K562 (cell line): ENCODE data around the gene DNAJC17. TPM values are rescaled to one million over a fixed set of nuclear protein-coding genes. Genes with fewer than 3 reads are reported as not detected.
A peak's percentile ranks its signal among the peaks of the same experiment; 100 is the strongest.

ENCODE experiments used
- ATAC-seq: fragments of 200-7000 bp; cut with Tn5 transposase; 3 replicates; pipeline ENCODE4 v1.9.1; 2020; ENCODE audit warnings: moderate library complexity
- BruUV-seq: library from RNA; stranded (reverse); fragments of 400-500 nt; replicated peaks from 2 replicates; lab custom pipeline; 2021; lab: Mats Ljungman, UMichigan
- CTCF ChIA-PET: fragments of 300-600 bp; formaldehyde crosslinking; extraction: SDS; loops from one replicate; lab custom pipeline; 2021; ENCODE audit warnings: low intra/inter-chr PET ratio; lab: Yijun Ruan, JAX
- POLR2A ChIA-PET: fragments of 300-600, 350-650 bp; sonication (Branson Sonifier 250); formaldehyde crosslinking; extraction: SDS; loops from one replicate; lab custom pipeline; 2021; ENCODE audit warnings: antibody characterized with exemption, inconsistent platforms; lab: Yijun Ruan, JAX
- DNase-seq, 4 experiments: peaks; one replicate each; pipeline versions ENCODE4 v3.0.0 to v3.0.0-alpha.2; 2011 to 2018; ENCODE audit warnings: low spot score in 3 of 4, mixed read lengths in 3 of 4; ENCODE audit errors: extremely low read depth in 1 of 4
- FAIRE-seq: peaks from 2 replicates; lab custom pipeline; 2011; peaks lifted over from hg19 to GRCh38; lab: Jason Lieb, UNC
- H2AFZ ChIP-seq: 2 replicates; pipeline ENCODE4 v1.6.0; 2011; ENCODE audit warnings: low read depth, low read length, control low read depth, inconsistent platforms
- H3K27ac ChIP-seq: fragments of 200-600 bp; 3 replicates; pipeline ENCODE4 v1.8.0; 2011; ENCODE audit warnings: low read depth, mild to moderate bottlenecking, control low read depth, inconsistent platforms, low read length, moderate library complexity, mixed read lengths; ENCODE audit errors: extremely low read depth
- H3K27me3 ChIP-seq, 2 experiments: fragments of 300-600 bp in 1 of 2; 2 replicates in 1 of 2; 3 replicates in 1 of 2; pipeline versions ENCODE4 v1.6.0 to v1.8.0; 2011; ENCODE audit warnings: inconsistent platforms in 2 of 2, low read length in 2 of 2, mild to moderate bottlenecking in 1 of 2, mixed read lengths in 1 of 2, moderate library complexity in 1 of 2; ENCODE audit not compliant: control insufficient read depth in 2 of 2, insufficient read depth in 2 of 2
- H3K36me3 ChIP-seq: fragments of 300-600 bp; 3 replicates; pipeline ENCODE4 v1.8.0; 2011; ENCODE audit warnings: mild to moderate bottlenecking, low read length, inconsistent platforms; ENCODE audit not compliant: control insufficient read depth, insufficient read depth
- H3K4me1 ChIP-seq, 2 experiments: fragments of 200-600 bp in 1 of 2; replicated peaks in 1 of 2; 2 replicates in 1 of 2; 3 replicates in 1 of 2; pipeline versions ENCODE4 v1.5.1 to v1.8.0; 2011; ENCODE audit warnings: inconsistent platforms in 2 of 2, low read length in 2 of 2, mild to moderate bottlenecking in 1 of 2, mixed read lengths in 1 of 2, moderate library complexity in 1 of 2; ENCODE audit not compliant: control insufficient read depth in 2 of 2, insufficient read depth in 2 of 2
- H3K4me2 ChIP-seq: 2 replicates; pipeline ENCODE4 v1.6.1; 2011; ENCODE audit warnings: low read length, control low read depth, inconsistent platforms, mixed read lengths; ENCODE audit not compliant: insufficient read depth
- H3K4me3 ChIP-seq: fragments of 200-600 bp; sonication (generic), shearing (Covaris generic); 2 replicates; pipeline ENCODE4 v1.5.1; 2016; ENCODE audit warnings: control low read depth, inconsistent platforms
- H3K79me2 ChIP-seq: fragments of 200-600 bp; 3 replicates; pipeline ENCODE4 v1.8.0; 2011; ENCODE audit warnings: low read length, inconsistent platforms; ENCODE audit not compliant: control insufficient read depth, insufficient read depth
- H3K9ac ChIP-seq, 2 experiments: 2 replicates each; pipeline versions ENCODE4 v1.6.0 to v1.6.1; 2011; ENCODE audit warnings: low read depth in 2 of 2, low read length in 2 of 2, control low read depth in 1 of 2, inconsistent platforms in 1 of 2, mild to moderate bottlenecking in 1 of 2, mixed read lengths in 1 of 2; ENCODE audit not compliant: insufficient read depth in 1 of 2
- H3K9me1 ChIP-seq: one replicate; pipeline ENCODE4 v1.6.0; 2011; ENCODE audit warnings: inconsistent platforms, mild to moderate bottlenecking, low read length, moderate library complexity; ENCODE audit not compliant: control insufficient read depth, insufficient read depth
- H3K9me3 ChIP-seq: replicated peaks from 2 replicates; pipeline ENCODE4 v1.5.1; 2011; ENCODE audit warnings: low read depth, low read length, inconsistent platforms; ENCODE audit not compliant: control insufficient read depth, insufficient read depth
- H4K20me1 ChIP-seq: replicated peaks from 2 replicates; pipeline ENCODE4 v1.6.1; 2011; ENCODE audit warnings: low read length, inconsistent platforms, mixed read lengths; ENCODE audit not compliant: control insufficient read depth, insufficient read depth
- ARID1B ChIP-seq: fragments of 450-650 bp; IDR thresholded peaks from 2 replicates; pipeline ENCODE4 v1.6.1; 2016; ENCODE audit warnings: antibody characterized with exemption, mild to moderate bottlenecking, inconsistent platforms
- CBFA2T3 ChIP-seq: fragments of 450-650 bp; IDR thresholded peaks from 2 replicates; pipeline ENCODE4 v1.6.1; 2017
- FOXJ3 ChIP-seq: sonication (generic); formaldehyde crosslinking; IDR thresholded peaks from 2 replicates; pipeline ENCODE4 v1.4.0; 2020; ENCODE audit warnings: mild to moderate bottlenecking, missing genetic modification reagents
- HNRNPK ChIP-seq: fragments of 200-400 bp; formaldehyde crosslinking; IDR thresholded peaks from one replicate; pipeline ENCODE4 v1.6.1; 2018; ENCODE audit warnings: mild to moderate bottlenecking, low read depth, low read length; ENCODE audit not compliant: poor library complexity, severe bottlenecking
- JUND ChIP-seq, 2 experiments: IDR thresholded peaks; 2 replicates in 1 of 2; 3 replicates in 1 of 2; pipeline ENCODE4 v1.6.1; 2011; ENCODE audit warnings: borderline replicate concordance in 2 of 2, low read depth in 2 of 2, low read length in 2 of 2, improper control_type of control experiment in 1 of 2, missing biosample characterization in 1 of 2, missing genetic modification characterization in 1 of 2, missing genetic modification reagents in 1 of 2
- L3MBTL2 ChIP-seq: fragments of 450-650 bp; IDR thresholded peaks from 2 replicates; pipeline ENCODE4 v1.6.1; 2016; ENCODE audit warnings: mild to moderate bottlenecking, moderate library complexity
- POLR2G ChIP-seq: fragments of 200-400 bp; formaldehyde crosslinking; IDR thresholded peaks from 2 replicates; pipeline ENCODE4 v1.6.1; 2017; ENCODE audit warnings: low read depth, mild to moderate bottlenecking, antibody characterized with exemption, low read length, moderate library complexity
- RBM39 ChIP-seq: fragments of 200-400 bp; formaldehyde crosslinking; optimal IDR thresholded peaks from 2 replicates; pipeline ENCODE3; 2018; ENCODE audit warnings: low read depth, low read length
- SMARCA5 ChIP-seq: fragments of 450-650 bp; IDR thresholded peaks from 2 replicates; pipeline ENCODE4 v1.6.1; 2016
- TBP ChIP-seq: optimal IDR thresholded peaks from 2 replicates; pipeline ENCODE3; 2011; ENCODE audit warnings: low read depth, low read length, improper control_type of control experiment
- TCF3 ChIP-seq: sonication (generic); formaldehyde crosslinking; IDR thresholded peaks from 2 replicates; pipeline ENCODE4 v1.4.0; 2020; ENCODE audit warnings: mild to moderate bottlenecking, missing genetic modification reagents
- XRCC4 ChIP-seq: IDR thresholded peaks from one replicate; pipeline ENCODE4 v1.6.1; 2011; ENCODE audit not compliant: insufficient read depth, insufficient read length; ENCODE audit errors: extremely low read depth
- ZNF551 ChIP-seq: fragments of 250-450 bp; sonication (Bioruptor Pico); IDR thresholded peaks from 2 replicates; pipeline ENCODE4 v1.5.0; 2021; ENCODE audit warnings: mild to moderate bottlenecking, moderate library complexity
- ZNF561 ChIP-seq: fragments of 450-650 bp; formaldehyde crosslinking; conservative IDR thresholded peaks from 2 replicates; pipeline ENCODE4 v1.4.0; 2020; ENCODE audit warnings: mild to moderate bottlenecking, moderate library complexity
- ZNF785 ChIP-seq: fragments of 250-450 bp; sonication (Bioruptor Pico); IDR thresholded peaks from 2 replicates; pipeline ENCODE4 v1.4.0; 2020; ENCODE audit warnings: mild to moderate bottlenecking
- WGBS: fragments of 100-300 bp; shearing (Covaris generic); methylation state at CpG from one replicate; pipeline ENCODE4 v1.1.6; 2016; ENCODE audit warnings: low coverage, mixed read lengths; ENCODE audit not compliant: insufficient coverage; ENCODE audit errors: missing lambda C conversion rate; 5-methylcytosine and 5-hydroxymethylcytosine counted together
- in situ Hi-C: fragments of 300-500 bp; cut with MboI; formaldehyde crosslinking; loops from 4 replicates; pipeline ENCODE4 v1.15.0; 2018; ENCODE audit warnings: inconsistent platforms, mixed read lengths
- intact Hi-C: fragments of 100-400 bp; cut with micrococcal nuclease; formaldehyde crosslinking; loops from 2 replicates; pipeline ENCODE4 v1.14.2; 2022
- polyA plus RNA-seq, 8 experiments: library from polyadenylated mRNA; depleted of rRNA in 4 of 8; stranded (reverse) in 5 of 8; unstranded in 3 of 8; fragments of >200 nt; fragmentation: Nextera tagmentation in 2 of 8; fragmentation: Illumina TruSeq in 1 of 8; extraction: Ambion mirVana in 2 of 8; extraction: Trizol in 1 of 8; gene quantifications; 2 replicates each; pipeline versions ENCODE4 v1.2.1 to v1.2.3, GENCODE V29; 2011 to 2014; ENCODE audit warnings: inconsistent platforms in 1 of 8, missing spikeins in 1 of 8
- total RNA-seq, 7 experiments: library from RNA; depleted of rRNA in 6 of 7; stranded (reverse); fragments of >200 nt in 6 of 7; fragmentation: Illumina TruSeq in 2 of 7; extraction: Trizol in 2 of 7; gene quantifications; 2 replicates each; pipeline versions ENCODE4 v1.2.1 to v1.2.3, GENCODE V29; 2011 to 2021; ENCODE audit warnings: low replicate concordance in 1 of 7
- TF ChIP-seq, protein P1 (sequence below): fragments of 450-650 bp; IDR thresholded peaks from 2 replicates; pipeline ENCODE4 v1.7.1; 2018; ENCODE audit warnings: mild to moderate bottlenecking, low read depth; ENCODE audit not compliant: partially characterized antibody
- TF ChIP-seq, protein P2 (sequence below): fragments of 250-450 bp; sonication (Bioruptor Pico); IDR thresholded peaks from 2 replicates; pipeline ENCODE4 v1.8.0; 2021; ENCODE audit warnings: mild to moderate bottlenecking, moderate library complexity

Gene DNAJC17
- total and polyA plus RNA-seq, 9 of the 15 experiments (the other 6 are each of a cell fraction or from before 2014, with no cell fraction given): 2.4 to 79.4 (median 44.2) TPM

DNA sequence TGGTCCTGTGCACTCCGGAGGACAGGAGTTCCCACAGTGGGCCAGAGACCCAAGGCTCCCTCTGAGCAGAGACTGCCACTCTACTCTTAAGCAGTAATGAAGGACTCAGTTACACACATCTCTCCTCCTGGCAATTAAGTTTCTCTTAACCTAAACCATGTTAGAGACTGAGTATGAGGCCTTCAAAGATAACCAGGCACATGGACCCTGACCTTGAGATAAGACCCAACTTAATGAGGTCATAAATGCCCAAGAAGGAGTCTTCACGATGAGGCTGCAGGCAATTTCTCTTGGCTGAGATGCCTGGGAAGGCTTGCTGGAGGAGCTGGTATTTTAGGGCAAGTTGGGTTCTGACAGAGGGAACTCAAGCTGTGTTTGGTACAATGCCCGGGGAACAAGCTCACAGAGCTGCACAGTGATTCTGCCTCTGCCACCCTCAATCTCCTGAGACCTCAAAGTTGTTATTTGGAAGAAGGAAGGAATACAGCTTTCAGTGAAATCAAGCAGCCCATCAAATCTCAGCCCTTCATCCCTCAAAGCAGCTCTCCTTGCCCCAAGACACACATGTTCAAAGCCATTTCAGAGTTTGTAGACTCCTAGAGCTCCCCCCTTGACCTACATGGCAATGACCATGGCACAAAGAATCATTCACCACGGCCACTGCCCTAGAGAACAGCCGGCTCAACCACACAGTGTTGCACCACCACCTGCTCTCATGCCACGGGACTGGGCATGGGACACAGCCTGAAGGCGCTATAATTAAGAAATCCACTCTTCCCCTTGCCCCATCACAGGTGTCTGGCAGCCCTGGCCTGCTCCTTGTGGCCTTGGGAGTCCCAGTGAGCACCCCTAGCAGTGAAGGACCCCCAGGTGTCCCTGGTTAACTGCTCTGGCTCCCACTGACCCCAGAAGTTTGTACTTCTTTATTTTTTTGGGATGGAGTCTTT, 59.3 kb downstream of the DNAJC17 start:
- no peaks in the 10 kb centered on the region for H3K27me3 ChIP-seq
- peak overlapping the region in 1 of 2 experiments; percentile 78; a peak in 1 of 4 replicates for H3K9ac ChIP-seq
- H3K4me2 ChIP-seq: peak overlapping the region; percentile 21; the same call in 1 of the 2 replicates
- intact Hi-C loops: loop anchor here (2.0 kb wide), 2 partner anchors 35 to 147 kb away; partner anchors contain the start of gene VPS18
- H3K9me3 ChIP-seq: no peaks in the 10 kb centered on the region
- H3K36me3 ChIP-seq: peaks cover 90% of the 10 kb centered on the region
- no peak overlapping the region for H2AFZ ChIP-seq
- H3K9me1 ChIP-seq: no peaks in the 10 kb centered on the region
- no TSS peak for BruUV-seq
- no peak overlapping the region for H3K4me3 ChIP-seq
- FAIRE-seq (peak; percentile 51), DNase-seq (peak in 1 of 4 experiments; percentile 53), ATAC-seq (no peak)
- peak overlapping the region; percentile 45; the same call in 2 of the 3 replicates for H3K27ac ChIP-seq
- 65% methylated on average over 7 of the region's 7 CpGs for WGBS
- peaks cover 8% of the 10 kb centered on the region; the same call in 1 of the 2 replicates for H4K20me1 ChIP-seq
- POLR2A ChIA-PET: interaction anchor here (0.7 to 3.0 kb wide), 9 partner anchors 8 to 235 kb away, joined by 3 to 9 read pairs (median 4); partner anchors contain the start of genes GCHFR and RPUSD2
- CTCF ChIA-PET: interaction anchor here (0.6 to 1.3 kb wide), 3 partner anchors 34 to 159 kb away, joined by 3 to 5 read pairs (median 5); no protein-coding TSS in a partner anchor
- peaks cover 61% of the 10 kb centered on the region for H3K79me2 ChIP-seq
- H3K4me1 ChIP-seq: peaks cover 55 to 61% of the 10 kb centered on the region in 2 experiments
- in situ Hi-C loops: no loop called here
- TF ChIP-seq RBM39 (no peak), HNRNPK (no peak), POLR2G (peak; percentile 37; the same call in 1 of the 2 replicates), CBFA2T3 (peak; percentile 58), L3MBTL2 (peak; percentile 87), TBP (no peak), ZNF561 (CRISPR knock-in tag) (no peak), ZNF551 (CRISPR knock-in tag) (no peak), TCF3 (peak; percentile 59; the same call in 1 of the 2 replicates), SMARCA5 (no peak), ZNF785 (no peak), JUND (IDR thresholded peaks at IDR 0.05; ENCODE audit: borderline replicate concordance, low read depth, low read length) (peak; percentile 54; the same call in 1 of the 2 replicates), JUND (tag; IDR thresholded peaks at IDR 0.05; ENCODE audit: borderline replicate concordance, low read depth, low read length) (peak; percentile 41; the same call in 1 of the 3 replicates), XRCC4 (no peak), ARID1B (peak; percentile 35), FOXJ3 (CRISPR knock-in tag) (no peak)
- TF ChIP-seq, protein P1, sequence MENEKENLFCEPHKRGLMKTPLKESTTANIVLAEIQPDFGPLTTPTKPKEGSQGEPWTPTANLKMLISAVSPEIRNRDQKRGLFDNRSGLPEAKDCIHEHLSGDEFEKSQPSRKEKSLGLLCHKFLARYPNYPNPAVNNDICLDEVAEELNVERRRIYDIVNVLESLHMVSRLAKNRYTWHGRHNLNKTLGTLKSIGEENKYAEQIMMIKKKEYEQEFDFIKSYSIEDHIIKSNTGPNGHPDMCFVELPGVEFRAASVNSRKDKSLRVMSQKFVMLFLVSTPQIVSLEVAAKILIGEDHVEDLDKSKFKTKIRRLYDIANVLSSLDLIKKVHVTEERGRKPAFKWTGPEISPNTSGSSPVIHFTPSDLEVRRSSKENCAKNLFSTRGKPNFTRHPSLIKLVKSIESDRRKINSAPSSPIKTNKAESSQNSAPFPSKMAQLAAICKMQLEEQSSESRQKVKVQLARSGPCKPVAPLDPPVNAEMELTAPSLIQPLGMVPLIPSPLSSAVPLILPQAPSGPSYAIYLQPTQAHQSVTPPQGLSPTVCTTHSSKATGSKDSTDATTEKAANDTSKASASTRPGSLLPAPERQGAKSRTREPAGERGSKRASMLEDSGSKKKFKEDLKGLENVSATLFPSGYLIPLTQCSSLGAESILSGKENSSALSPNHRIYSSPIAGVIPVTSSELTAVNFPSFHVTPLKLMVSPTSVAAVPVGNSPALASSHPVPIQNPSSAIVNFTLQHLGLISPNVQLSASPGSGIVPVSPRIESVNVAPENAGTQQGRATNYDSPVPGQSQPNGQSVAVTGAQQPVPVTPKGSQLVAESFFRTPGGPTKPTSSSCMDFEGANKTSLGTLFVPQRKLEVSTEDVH: no peak
- TF ChIP-seq, protein P2, sequence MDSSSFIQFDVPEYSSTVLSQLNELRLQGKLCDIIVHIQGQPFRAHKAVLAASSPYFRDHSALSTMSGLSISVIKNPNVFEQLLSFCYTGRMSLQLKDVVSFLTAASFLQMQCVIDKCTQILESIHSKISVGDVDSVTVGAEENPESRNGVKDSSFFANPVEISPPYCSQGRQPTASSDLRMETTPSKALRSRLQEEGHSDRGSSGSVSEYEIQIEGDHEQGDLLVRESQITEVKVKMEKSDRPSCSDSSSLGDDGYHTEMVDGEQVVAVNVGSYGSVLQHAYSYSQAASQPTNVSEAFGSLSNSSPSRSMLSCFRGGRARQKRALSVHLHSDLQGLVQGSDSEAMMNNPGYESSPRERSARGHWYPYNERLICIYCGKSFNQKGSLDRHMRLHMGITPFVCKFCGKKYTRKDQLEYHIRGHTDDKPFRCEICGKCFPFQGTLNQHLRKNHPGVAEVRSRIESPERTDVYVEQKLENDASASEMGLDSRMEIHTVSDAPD (CRISPR knock-in tag): no peak
